HG03135 (cell line): Measurements from ENCODE around the gene CLIC5.
A peak's percentile ranks its signal among the peaks of the same experiment; 100 is the strongest.

ENCODE experiments used
- ATAC-seq: cut with Tn5 transposase; IDR thresholded peaks from one replicate; pipeline ENCODE4 v1.9.1; 2021; ENCODE audit warnings: mild to moderate bottlenecking, moderate library complexity; ENCODE audit not compliant: unreplicated experiment

CLIC5 gene

DNA sequence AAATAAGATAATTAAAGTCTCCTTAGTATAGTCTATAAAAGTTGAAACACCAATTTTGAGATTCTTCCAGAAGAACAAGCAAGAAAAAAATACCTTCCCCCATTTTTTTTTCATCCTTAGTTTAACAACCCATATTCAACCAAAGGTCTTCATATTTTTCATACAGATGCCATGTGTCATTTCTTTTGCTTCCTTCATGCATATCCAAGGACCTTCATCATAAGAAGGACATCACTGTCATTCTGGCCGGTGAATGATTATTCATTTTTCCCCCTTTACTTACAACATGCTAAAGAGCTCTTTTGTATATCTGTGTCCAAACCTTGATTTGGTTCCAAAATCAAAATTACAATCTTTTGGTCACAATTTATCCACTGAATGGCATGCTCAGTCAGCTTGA is 21.3 kb upstream of the CLIC5 start:
- ATAC-seq: no peak

DNA sequence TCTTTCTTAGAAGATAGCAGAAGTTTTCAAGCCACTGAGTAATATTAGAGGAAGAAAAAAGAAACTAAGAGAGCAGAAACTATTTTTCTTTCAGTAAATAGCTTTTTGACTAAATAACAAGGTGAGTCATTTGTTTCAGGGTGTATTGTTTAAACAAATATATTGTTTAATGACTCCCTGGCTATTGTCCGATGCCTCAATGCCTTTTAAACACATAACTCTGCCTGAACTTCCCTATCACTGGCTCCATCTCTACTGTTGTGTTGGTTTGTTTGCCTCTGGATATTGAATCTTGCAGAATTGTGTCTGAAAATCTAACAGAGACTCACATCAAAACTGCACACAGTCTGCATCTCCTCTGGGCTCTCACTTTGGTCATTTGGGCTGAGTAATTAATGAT is 19.6 kb upstream of the CLIC5 start:
- ATAC-seq: no peak

GRCh38 chr6:46032110-46032998 is 16.7 kb upstream of the CLIC5 start:
- ATAC-seq: no peak

DNA sequence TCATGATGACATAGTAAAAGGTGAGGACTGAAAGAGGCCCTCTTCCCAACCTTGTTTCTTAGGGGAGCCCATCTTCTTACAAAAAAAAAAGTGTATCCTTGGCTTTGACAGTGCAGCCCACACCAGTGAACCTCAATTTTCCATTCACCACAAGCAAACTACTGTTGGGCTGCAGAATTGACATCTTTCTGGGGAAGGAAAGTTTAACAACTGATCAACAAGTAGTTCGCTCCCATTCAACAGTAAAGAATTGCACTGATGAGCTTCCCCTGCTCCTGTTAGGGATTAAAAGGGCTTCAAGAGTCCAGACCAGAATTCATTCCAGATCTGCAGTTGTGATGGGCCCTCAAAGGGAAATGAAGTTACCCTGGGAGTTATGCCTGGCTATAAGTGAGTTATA is 13.9 kb upstream of the CLIC5 start:
- no peak for ATAC-seq

DNA sequence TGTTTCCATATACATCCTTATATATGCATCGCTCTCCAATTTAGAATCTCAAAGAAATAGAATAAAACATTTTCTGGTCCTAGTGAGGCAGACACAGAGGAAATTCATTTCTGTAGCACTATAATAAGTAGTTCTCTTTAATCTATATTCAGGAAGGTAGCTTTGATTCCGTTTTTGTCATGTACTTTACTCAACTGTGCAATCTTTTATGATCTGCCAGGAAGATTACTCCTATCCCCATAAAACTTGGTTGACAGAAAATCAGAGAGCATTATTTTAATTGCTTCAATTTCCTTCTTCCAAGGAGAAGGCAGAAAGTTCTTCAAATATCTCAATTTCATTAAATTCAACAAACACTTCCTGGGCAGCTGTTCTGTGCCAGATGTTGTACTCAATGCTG is 10.6 kb upstream of the CLIC5 start:
- no peak for ATAC-seq

DNA sequence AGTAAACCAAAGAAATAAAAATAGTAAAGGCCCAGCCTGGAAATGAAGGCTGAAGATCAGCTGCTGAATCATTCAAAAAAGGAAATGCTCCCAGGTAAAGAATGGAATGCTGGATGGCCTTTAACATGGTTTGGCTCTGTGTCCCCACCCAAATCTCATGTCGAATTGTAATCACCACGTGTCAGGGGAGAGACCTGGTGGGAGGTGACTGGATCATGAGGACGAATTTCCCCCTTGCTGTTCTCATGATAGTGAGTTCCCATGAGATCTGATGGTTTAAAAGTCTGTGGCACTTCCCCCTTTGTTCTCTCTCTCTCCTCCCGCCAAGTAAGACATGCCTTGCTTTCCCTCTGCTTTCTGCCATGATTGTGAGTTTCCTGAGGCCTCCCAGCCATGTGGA is 9.9 kb upstream of the CLIC5 start:
- ATAC-seq: no peak

DNA sequence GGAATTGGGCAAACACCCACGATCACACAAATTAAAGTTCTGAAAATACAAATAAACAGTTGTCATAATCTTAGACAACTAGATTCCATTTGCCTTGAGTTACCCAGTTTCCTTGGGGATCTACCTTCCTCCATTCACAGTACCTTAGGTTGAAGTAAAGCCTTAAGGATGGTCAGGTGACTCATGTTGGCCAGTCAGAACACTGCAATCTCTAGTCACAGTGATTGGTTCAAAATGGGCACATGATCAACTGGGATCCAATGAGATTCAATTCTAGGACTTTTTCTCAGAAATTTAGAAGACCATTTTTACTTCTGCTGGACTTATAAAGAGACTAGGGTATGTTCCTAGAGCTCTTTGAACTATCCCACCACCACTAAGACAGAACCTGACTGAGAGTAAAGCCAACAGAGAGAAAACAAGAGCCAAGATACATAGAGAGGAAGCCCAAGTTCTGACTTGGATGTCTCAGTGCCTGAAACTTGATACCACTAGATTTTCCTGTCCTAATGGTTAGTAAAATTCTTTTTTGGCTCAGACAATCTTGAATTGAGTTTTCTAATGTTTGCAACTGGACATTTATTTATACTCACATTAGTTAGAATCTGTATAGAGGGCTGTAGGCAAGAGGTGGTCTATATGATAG is 8.6 kb upstream of the CLIC5 start:
- no peak for ATAC-seq

GRCh38 chr6:46023216-46023915 is 7.7 kb upstream of the CLIC5 start:
- no peak for ATAC-seq

GRCh38 chr6:46022106-46022948 is 6.7 kb upstream of the CLIC5 start:
- no peak for ATAC-seq

- ATAC-seq: no peak
These were observed 2.1 kb upstream of the CLIC5 start for GRCh38 chr6:46017726-46018125.

GRCh38 chr6:46016063-46016608 is 476 bp upstream of the CLIC5 start:
- ATAC-seq: no peak

DNA sequence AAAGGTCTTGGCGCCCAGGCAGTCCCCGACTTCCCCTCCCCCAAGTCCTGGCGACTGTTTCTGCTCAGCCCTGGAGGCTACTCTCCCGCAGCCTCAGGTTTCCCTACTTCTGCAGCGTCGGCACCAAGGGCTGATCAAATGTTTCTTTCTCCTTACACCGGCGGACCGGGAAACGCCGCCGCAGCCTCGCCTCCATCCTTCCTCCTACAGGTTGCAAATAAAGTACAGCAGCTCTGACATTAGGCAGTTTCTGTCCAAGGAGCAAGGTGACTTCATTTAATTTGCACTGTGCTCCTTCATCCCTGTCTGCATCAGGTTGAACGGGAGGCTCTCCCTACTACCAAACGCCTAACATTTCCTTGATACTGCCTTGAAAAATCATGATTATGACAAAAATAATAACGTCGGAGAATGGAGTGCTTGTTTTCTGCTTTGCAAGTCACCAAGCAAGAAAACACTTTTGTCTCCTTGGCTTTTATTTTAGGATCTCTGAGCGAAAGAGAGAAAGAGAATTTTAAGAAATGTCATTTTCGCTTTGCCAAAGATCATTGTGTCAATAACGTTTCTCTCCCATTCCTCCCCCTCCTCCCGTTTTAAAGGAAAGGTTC is 1.0 kb downstream of the CLIC5 start:
- ATAC-seq: no peak

- ATAC-seq: no peak
These were observed 1.6 kb downstream of the CLIC5 start for GRCh38 chr6:46014046-46014445.

DNA sequence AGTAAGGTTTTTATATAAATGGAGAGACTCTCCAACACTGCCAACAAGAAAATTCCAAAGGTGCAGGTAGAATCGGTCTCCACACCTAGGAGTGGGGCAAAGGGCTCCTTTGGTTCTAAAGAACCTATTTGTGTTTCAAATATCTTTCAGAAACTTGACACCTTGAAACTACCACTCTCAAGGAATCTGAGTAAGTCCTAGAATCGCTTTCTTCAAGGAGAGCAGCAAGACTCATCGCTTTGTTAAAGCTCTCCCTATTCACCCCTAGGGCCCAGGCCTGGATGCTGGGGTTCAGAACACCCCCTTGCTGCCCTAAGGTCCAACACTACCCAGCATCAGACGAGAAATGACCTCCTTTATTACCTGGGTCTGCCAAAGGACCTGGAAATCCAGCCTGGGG is 2.0 kb downstream of the CLIC5 start:
- no peak for ATAC-seq

- ATAC-seq: no peak
These were observed 2.8 kb downstream of the CLIC5 start for GRCh38 chr6:46012834-46013233.

DNA sequence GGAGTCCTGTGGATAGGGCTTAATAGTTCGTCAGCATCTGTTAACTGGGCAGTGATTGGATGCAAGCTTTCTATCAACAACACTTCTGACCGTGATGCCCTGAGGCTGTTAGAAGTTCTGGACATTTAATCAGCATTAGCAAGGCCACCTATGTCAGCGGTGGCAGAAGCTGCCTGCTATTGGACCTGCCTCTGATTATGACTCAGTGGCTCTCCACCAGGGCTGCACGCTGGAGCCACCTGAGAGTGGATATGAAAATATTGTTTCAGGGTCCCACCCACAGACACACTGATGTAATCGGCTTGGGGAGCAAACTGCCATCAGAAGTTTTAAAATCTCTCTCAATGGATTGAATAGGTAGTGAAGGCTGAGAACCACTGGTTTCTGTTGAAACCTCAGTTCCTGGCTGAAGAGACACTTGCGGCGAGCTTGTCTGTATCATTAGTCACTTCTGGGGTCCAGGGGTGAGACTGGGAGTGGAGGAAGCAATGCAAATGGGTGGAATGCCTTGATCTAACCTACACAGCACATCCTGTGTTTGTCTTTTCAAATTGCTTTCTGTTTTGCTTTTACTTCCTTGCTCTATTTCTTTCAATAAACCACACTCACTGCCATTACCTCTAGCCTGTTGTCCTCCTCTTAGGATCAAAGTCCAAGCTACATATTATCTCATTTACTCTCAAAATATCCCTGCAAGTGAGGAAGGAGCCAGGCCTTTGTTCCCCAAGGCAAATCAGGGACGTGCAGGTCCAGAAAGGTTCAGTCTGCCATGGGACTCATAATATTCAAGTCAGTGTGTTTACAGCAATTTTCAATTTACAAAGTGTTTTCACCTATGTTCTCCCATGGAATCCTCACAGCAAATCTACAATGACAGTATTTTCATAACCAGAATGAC is 4.2 kb downstream of the CLIC5 start:
- peak; percentile 97 for ATAC-seq

DNA sequence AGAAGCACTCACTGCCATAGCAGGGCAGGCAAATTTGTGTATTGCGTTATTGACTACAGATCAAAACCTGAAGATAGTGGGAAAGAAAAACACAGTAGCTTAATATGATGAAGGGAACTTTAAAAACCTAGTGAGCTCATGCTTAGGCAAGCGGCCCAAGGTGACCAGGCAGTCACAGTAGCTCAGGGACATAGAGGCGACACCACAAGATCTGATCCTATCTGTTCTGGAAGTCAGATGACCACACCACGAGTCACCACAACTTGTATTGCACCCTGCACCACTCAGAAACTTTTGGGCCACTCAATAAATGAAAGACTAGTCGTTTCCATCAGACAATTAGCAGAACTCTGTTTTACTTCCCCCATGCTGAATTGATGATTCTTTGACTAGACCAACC is 4.9 kb downstream of the CLIC5 start:
- ATAC-seq: no peak

DNA sequence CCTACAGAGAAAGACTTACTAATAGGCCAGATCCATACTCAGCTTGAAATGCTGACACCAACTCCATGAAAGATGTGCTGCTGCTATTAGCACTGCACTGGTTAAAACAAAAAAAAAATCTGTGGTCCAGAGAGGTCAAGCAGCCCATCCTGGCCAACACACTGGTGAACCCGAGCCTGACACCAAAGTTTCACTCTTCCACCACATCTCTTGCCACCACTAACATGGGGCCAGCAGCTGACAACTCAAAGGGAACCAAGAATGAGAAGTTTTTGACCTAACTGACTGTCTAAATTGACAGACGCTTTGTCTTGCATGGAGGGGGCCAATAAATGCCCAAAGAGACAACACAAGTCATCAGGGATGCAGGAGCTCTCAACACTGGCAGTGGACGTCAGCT is 5.4 kb downstream of the CLIC5 start:
- ATAC-seq: no peak

DNA sequence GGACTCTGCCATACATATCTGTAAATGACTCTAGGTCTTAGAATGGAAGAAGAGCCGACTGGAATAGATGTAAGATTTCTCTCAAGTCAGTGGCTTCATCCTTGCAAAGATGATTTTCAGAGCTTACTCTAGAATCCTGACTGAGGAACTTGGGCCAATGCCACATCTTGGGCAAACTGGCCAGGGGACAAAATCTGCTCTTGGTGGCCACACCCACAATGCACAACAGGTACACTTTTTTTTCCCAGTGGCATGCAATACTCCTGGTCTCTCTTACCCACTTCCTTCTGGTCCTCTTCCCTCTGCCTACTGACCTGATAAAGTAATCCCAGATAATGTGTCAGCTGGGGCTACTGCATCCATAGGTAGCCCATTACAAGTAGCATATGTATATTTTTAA is 13.4 kb downstream of the CLIC5 start:
- no peak for ATAC-seq
